ENCODE data around the gene ATP5MG.

Gene ATP5MG
- long read RNA-seq, donor 1, transcript ATP5MG-207 (3 exons, 336 nt): minor isoform, 5 of 679 reads
- long read RNA-seq, donor 1, transcript ATP5MG-208 (2 exons, 623 nt): minor isoform, 11 of 679 reads
- long read RNA-seq, donor 1, transcript ATP5MG-203 (2 exons, 1,582 nt): minor isoform, 66 of 679 reads
- long read RNA-seq, donor 1, transcript ATP5MG-201 (3 exons, 1,577 nt): major isoform, 593 of 679 reads
- long read RNA-seq, donor 1, partial matches to known transcripts: 0 of 679 reads
- long read RNA-seq, donor 1, other reads (novel, unspliced or antisense): 0 of 679 reads
- long read RNA-seq, donor 2, transcript ATP5MG-203 (2 exons, 1,582 nt): minor isoform, 47 of 422 reads
- long read RNA-seq, donor 2, transcript ATP5MG-201 (3 exons, 1,577 nt): major isoform, 336 of 422 reads
- long read RNA-seq, donor 2, transcript ATP5MG-208 (2 exons, 623 nt): minor isoform, 5 of 422 reads
- long read RNA-seq, donor 2, partial matches to known transcripts: 32 of 422 reads
- long read RNA-seq, donor 2, other reads (novel, unspliced or antisense): 0 of 422 reads
- long read RNA-seq, donor 3, transcript ATP5MG-203 (2 exons, 1,582 nt): minor isoform, 22 of 205 reads
- long read RNA-seq, donor 3, transcript ATP5MG-201 (3 exons, 1,577 nt): major isoform, 165 of 205 reads
- long read RNA-seq, donor 3, partial matches to known transcripts: 13 of 205 reads
- long read RNA-seq, donor 3, other reads (novel, unspliced or antisense): 0 of 205 reads
- long read RNA-seq, donor 4, transcript ATP5MG-201 (3 exons, 1,577 nt): major isoform, 273 of 346 reads
- long read RNA-seq, donor 4, transcript ATP5MG-203 (2 exons, 1,582 nt): minor isoform, 40 of 346 reads
- long read RNA-seq, donor 4, partial matches to known transcripts: 27 of 346 reads
- long read RNA-seq, donor 4, other reads (novel, unspliced or antisense): 0 of 346 reads
- long read RNA-seq, donor 5, transcript ATP5MG-201 (3 exons, 1,577 nt): major isoform, 477 of 547 reads
- long read RNA-seq, donor 5, transcript ATP5MG-203 (2 exons, 1,582 nt): minor isoform, 42 of 547 reads
- long read RNA-seq, donor 5, partial matches to known transcripts: 19 of 547 reads
- long read RNA-seq, donor 5, other reads (novel, unspliced or antisense): 0 of 547 reads
- long read RNA-seq, donor 6, transcript ATP5MG-203 (2 exons, 1,582 nt): minor isoform, 66 of 435 reads
- long read RNA-seq, donor 6, transcript ATP5MG-201 (3 exons, 1,577 nt): major isoform, 320 of 435 reads
- long read RNA-seq, donor 6, partial matches to known transcripts: 44 of 435 reads
- long read RNA-seq, donor 6, other reads (novel, unspliced or antisense): 0 of 435 reads
- long read RNA-seq, donor 7, transcript ATP5MG-201 (3 exons, 1,577 nt): major isoform, 528 of 615 reads
- long read RNA-seq, donor 7, transcript ATP5MG-203 (2 exons, 1,582 nt): minor isoform, 74 of 615 reads
- long read RNA-seq, donor 7, partial matches to known transcripts: 0 of 615 reads
- long read RNA-seq, donor 7, other reads (novel, unspliced or antisense): 8 of 615 reads
- long read RNA-seq, donor 8, transcript ATP5MG-203 (2 exons, 1,582 nt): minor isoform, 34 of 427 reads
- long read RNA-seq, donor 8, transcript ATP5MG-201 (3 exons, 1,577 nt): major isoform, 371 of 427 reads
- long read RNA-seq, donor 8, partial matches to known transcripts: 15 of 427 reads
- long read RNA-seq, donor 8, other reads (novel, unspliced or antisense): 0 of 427 reads

GRCh38 chr11:118401151-118401879, at the start of gene ATP5MG:
ATP5MG (plus strand) TSS chr11:118401606; CDS start chr11:118401666, 60 bp downstream.
- DNase-seq: peak; percentile 100

GRCh38 chr11:118353084-118353710, 48.2 kb upstream of the ATP5MG start:
- DNase-seq: peak; percentile 15

GRCh38 chr11:118358071-118358470, 43.3 kb upstream of the ATP5MG start:
- no peak for DNase-seq

- peak; percentile 89 for DNase-seq
Observed at GRCh38 chr11:118359295-118359958, 42.0 kb upstream of the ATP5MG start, which contains the start of gene UBE4A. UBE4A (plus strand) TSS chr11:118359600; CDS start chr11:118365081, 5,481 bp downstream.

- DNase-seq: no peak
Observed at GRCh38 chr11:118364956-118365615, 36.3 kb upstream of the ATP5MG start.

- no peak for DNase-seq
Observed at GRCh38 chr11:118366287-118366686, 35.1 kb upstream of the ATP5MG start.

- DNase-seq: no peak
Observed at GRCh38 chr11:118370774-118371173, 30.6 kb upstream of the ATP5MG start.

DNA sequence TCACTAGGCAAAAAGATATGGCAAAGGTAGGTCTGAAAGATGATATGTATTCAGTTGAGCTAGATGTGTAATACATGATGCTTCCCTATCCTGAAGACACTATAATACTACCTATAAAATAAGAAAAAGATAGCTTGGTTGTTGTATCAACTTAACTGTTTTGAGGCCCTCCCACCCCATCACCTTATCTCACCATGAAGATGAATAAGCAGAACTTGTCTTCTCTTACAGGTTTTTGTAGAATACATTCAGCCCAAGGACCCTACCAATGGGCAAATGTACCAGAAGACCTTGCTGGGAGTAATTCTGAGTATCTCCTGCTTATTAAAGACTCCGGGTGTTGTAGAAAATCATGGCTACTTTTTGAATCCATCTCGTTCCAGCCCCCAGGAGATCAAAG, 28.1 kb upstream of the ATP5MG start:
- no peak for DNase-seq

DNA sequence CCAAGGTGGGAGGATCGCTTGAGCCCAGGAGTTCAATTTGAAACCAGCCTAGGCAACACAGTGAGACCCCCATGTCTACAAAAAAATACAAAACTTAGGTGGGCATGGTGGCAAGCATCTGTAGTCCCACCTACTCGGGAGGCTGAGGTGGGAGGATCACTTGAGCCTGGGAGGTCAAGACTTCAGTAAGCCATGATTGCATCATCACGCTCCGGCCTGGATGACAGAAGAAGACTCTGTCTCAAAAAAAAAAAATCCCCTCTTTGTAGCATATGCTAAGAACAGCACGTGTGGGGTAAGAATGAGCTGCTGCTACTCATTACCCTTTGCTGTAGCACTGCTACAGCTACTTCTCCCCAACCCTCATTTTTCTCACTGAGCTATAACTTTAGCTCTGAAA, 27.5 kb upstream of the ATP5MG start:
- DNase-seq: no peak

DNA sequence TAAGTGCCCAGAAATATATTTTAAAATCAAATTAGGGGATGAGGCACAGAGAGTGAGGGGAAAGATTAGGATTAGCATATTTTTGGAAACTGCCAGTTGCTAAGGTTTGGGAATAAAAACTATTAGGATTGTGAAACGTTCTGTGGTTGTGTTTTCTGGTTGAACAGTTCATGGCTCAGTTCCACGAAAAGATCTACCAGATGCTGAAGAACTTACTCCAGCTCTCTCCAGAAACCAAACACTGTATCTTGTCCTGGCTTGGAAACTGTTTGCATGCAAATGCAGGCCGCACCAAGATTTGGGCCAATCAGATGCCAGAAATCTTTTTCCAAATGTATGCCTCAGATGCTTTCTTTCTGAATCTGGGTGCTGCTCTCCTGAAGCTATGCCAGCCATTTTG, 26.7 kb upstream of the ATP5MG start:
- no peak for DNase-seq

GRCh38 chr11:118375978-118376377, 25.4 kb upstream of the ATP5MG start:
- DNase-seq: no peak

DNA sequence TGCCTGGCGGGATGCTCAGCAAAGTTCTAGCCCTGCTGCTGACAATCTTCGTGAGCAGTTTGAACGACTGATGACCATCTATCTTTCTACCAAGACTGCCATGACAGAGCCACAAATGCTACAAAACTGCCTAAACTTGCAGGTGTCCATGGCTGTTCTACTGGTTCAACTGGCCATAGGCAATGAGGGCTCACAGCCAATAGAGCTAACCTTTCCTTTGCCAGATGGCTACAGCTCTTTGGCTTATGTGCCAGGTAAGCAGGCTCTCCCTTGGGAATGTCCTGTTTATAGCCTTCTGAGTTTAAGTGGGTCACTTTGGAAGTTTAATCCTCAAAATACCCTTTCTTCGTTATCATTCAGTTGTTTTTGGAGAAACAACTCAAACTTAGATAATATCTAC, 21.9 kb upstream of the ATP5MG start:
- no peak for DNase-seq

- DNase-seq: no peak
Observed at GRCh38 chr11:118380571-118380970, 20.8 kb upstream of the ATP5MG start.

GRCh38 chr11:118382954-118383353, 18.5 kb upstream of the ATP5MG start:
- no peak for DNase-seq

DNA sequence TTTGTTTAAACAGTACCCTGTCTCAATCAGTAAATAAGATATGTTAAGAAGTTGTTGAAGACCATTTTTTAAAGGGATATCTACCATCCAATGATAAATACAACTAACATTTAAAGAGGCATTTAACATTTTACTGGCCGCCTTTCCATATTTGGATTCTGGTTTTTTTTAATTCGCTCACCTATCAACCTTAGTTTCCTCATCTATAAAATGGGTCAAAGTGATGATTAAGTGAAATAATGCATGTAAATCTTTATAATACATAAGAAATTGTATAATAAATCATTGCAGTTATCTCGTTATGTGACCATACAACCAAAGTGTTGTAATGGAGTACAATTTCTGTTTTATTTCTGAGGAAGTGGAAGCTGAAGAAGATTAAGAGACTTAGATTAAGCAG, 17.7 kb upstream of the ATP5MG start:
- DNase-seq: no peak

- DNase-seq: no peak
Observed at GRCh38 chr11:118396097-118396501, 5.3 kb upstream of the ATP5MG start.

GRCh38 chr11:118397448-118397847, 4.0 kb upstream of the ATP5MG start:
- DNase-seq: no peak

DNA sequence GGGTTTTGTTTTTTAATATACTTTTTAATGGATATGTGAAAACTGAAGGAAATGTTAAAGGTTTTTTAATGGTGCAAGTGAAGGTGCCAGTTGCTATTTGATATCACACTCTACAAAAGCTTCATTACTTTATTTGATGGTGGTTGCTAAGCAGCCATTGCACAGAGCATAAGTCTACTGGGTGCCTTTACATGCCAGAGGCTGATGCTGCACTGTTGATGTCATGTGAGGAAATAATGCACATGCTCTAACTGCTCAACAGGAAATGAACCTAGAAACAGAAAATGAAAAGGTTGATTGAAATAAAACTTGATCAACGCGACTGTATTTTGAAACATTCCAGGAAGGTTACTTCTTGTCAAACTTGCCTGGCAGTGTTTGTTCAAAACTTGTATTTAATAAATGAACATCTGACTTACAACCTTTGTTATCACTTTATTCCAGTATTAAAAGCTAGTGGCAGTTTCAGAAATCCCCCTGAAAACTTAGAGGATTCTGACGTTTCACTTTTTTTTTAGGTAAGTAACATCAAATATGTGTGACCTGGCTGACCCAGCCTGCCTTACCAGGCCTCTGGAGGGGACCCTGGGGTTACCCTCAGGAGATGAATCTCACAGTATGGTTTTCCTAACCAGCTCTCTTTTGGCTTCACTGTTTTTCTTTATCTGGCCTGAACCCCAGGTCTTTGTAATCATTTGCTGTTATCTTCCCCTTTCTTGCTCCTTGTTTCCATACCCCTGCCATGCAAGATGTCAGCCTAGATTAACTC, 2.4 kb upstream of the ATP5MG start:
- DNase-seq: no peak
